ENCODE results near the gene ZNF773. TPM values are rescaled to one million over a fixed set of nuclear protein-coding genes. Genes with fewer than 3 reads are reported as not detected.

The ZNF773 gene
- 8.0 and 8.5 TPM in 2 replicates for total RNA-seq

GRCh38 chr19:57499680-57500395 is at the start of gene ZNF773:
Gene ZNF773, plus strand, starts transcription at chr19:57499938. Its CDS starts 143 bp downstream, at chr19:57500081.

GRCh38 chr19:57477191-57478008 is 22.3 kb upstream of the ZNF773 start, which contains the start of gene ZNF772:
Gene ZNF772, minus strand, starts transcription at chr19:57477566. Its CDS starts 257 bp downstream, at chr19:57477309.

GRCh38 chr19:57487477-57488298 is 12.1 kb upstream of the ZNF773 start, which contains the start of gene ZNF419:
Gene ZNF419, plus strand, starts transcription at chr19:57487750. Its CDS starts 201 bp downstream, at chr19:57487951.

GRCh38 chr19:57527136-57527881 is 27.6 kb downstream of the ZNF773 start, which contains the start of gene ZNF549:
Gene ZNF549, plus strand, starts transcription at chr19:57527356. Its CDS starts 218 bp downstream, at chr19:57527574.

Small RNA genes lying within 50 kb of the gene (small RNA-seq; reads per million reads assigned to genes)
- not detected for gene VN1R107P

Other genes with a start within 250 kb of the ZNF773 start
- gene ZNF460, start 219.5 kb upstream of the ZNF773 start, total RNA-seq, result 44.2 and 54.4 TPM in 2 replicates
- gene ZNF543, start 179.5 kb upstream of the ZNF773 start, total RNA-seq, result 5.9 and 7.0 TPM in 2 replicates
- 6.2 and 6.5 TPM in 2 replicates for gene ZNF304, start 148.7 kb upstream of the ZNF773 start, total RNA-seq
- gene TRAPPC2B, start 136.4 kb upstream of the ZNF773 start, total RNA-seq, result 4.5 and 7.3 TPM in 2 replicates
- 0.73 and 1.8 TPM in 2 replicates for gene ZNF547, start 136.4 kb upstream of the ZNF773 start, total RNA-seq
- gene ZNF548, start 110.1 kb upstream of the ZNF773 start, total RNA-seq, result 10.9 and 11.0 TPM in 2 replicates
- gene ZNF17, start 88.8 kb upstream of the ZNF773 start, total RNA-seq, result 7.3 and 8.8 TPM in 2 replicates
- 5.9 and 10.9 TPM in 2 replicates for gene ZNF749, start 64.6 kb upstream of the ZNF773 start, total RNA-seq
- gene VN1R1, start 42.8 kb upstream of the ZNF773 start, total RNA-seq, result under 0.01 and 0.39 TPM in 2 replicates
- gene ZNF772, start 22.4 kb upstream of the ZNF773 start, total RNA-seq, result 7.0 and 10.4 TPM in 2 replicates
- gene ZNF419, start 12.2 kb upstream of the ZNF773 start, total RNA-seq, result 5.7 and 7.3 TPM in 2 replicates
- 1.8 and 2.5 TPM in 2 replicates for gene ZNF549, start 27.4 kb downstream of the ZNF773 start, total RNA-seq
- gene ZNF550, start 59.9 kb downstream of the ZNF773 start, total RNA-seq, result 5.1 and 5.9 TPM in 2 replicates
- 3.3 and 4.8 TPM in 2 replicates for gene ZNF416, start 79.0 kb downstream of the ZNF773 start, total RNA-seq
- gene ZIK1, start 84.2 kb downstream of the ZNF773 start, total RNA-seq, result 4.4 and 4.9 TPM in 2 replicates
- 2.2 and 2.7 TPM in 2 replicates for gene ZNF530, start 99.9 kb downstream of the ZNF773 start, total RNA-seq
- 12.5 and 12.7 TPM in 2 replicates for gene ZNF134, start 114.3 kb downstream of the ZNF773 start, total RNA-seq
- gene ZNF211, start 133.2 kb downstream of the ZNF773 start, total RNA-seq, result 4.8 and 7.2 TPM in 2 replicates
- gene ZSCAN4, start 169.0 kb downstream of the ZNF773 start, total RNA-seq, result not detected in 2 replicates
- gene ZNF551, start 182.0 kb downstream of the ZNF773 start, total RNA-seq, result 6.6 and 7.8 TPM in 2 replicates
- 0.37 and 0.59 TPM in 2 replicates for gene ZNF154, start 209.3 kb downstream of the ZNF773 start, total RNA-seq
- 2.9 and 4.7 TPM in 2 replicates for gene ZNF671, start 227.7 kb downstream of the ZNF773 start, total RNA-seq
- 8.5 and 9.8 TPM in 2 replicates for gene ZNF776, start 246.9 kb downstream of the ZNF773 start, total RNA-seq